K562 (cell line): ENCODE measurements around the gene LRRC27.

Source experiments
- EZH2 ChIP-seq: IDR thresholded peaks from 2 replicates; pipeline ENCODE4 v1.6.1; 2012; ENCODE audit warnings: low read depth, mild to moderate bottlenecking, inconsistent platforms, low read length, borderline replicate concordance
- XRCC3 ChIP-seq: fragments of 450-650 bp; IDR thresholded peaks from 2 replicates; pipeline ENCODE4 v1.6.1; 2017; ENCODE audit warnings: mild to moderate bottlenecking, moderate library complexity
- ZBTB33 ChIP-seq: sonication (generic); formaldehyde crosslinking; IDR thresholded peaks from 2 replicates; pipeline ENCODE4 v1.8.1; 2023; ENCODE audit warnings: mild to moderate bottlenecking, missing genetic modification reagents
- TF ChIP-seq, protein P1 (sequence below): sonication (generic); formaldehyde crosslinking; IDR thresholded peaks from 2 replicates; pipeline ENCODE4 v1.8.1; 2022; ENCODE audit warnings: missing genetic modification reagents

DNA sequence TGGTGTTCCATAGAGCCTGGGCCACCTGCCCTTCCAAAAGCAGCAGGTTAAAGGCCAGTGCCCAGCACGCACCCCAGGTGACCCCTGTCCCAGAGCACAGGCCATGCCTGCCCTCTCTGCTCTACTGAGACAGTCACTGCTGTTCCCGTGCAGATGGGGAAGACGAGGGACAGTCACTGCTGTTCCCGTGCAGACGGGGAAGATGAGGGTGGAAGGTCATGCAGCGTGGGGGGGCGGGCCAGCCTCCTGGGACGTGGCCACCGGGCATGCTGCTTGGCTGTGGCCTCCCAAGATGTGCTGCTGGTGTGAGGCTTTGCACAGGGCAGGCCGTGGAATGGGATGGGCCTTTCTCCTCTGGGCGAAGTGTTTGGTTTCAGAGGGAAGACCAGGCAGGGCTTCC is 18.4 kb downstream of the LRRC27 start:
- TF ChIP-seq XRCC3 = no peak
- TF ChIP-seq, protein P1, sequence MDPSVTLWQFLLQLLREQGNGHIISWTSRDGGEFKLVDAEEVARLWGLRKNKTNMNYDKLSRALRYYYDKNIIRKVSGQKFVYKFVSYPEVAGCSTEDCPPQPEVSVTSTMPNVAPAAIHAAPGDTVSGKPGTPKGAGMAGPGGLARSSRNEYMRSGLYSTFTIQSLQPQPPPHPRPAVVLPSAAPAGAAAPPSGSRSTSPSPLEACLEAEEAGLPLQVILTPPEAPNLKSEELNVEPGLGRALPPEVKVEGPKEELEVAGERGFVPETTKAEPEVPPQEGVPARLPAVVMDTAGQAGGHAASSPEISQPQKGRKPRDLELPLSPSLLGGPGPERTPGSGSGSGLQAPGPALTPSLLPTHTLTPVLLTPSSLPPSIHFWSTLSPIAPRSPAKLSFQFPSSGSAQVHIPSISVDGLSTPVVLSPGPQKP = no peak
- no peak for TF ChIP-seq ZBTB33 (CRISPR knock-in tag)
- no peak for TF ChIP-seq EZH2
